Hypothalamus (tissue), 51 donors: Measurements from ENCODE around the gene HSPB9.

Experiments used
- DNase-seq, 51 donors: peaks; one replicate each; lab custom pipeline; 2025; lab: John Stamatoyannopoulos, UW

HSPB9 gene

GRCh38 chr17:42118126-42118510, 4.5 kb upstream of the HSPB9 start:
- DNase-seq: no peak

DNA sequence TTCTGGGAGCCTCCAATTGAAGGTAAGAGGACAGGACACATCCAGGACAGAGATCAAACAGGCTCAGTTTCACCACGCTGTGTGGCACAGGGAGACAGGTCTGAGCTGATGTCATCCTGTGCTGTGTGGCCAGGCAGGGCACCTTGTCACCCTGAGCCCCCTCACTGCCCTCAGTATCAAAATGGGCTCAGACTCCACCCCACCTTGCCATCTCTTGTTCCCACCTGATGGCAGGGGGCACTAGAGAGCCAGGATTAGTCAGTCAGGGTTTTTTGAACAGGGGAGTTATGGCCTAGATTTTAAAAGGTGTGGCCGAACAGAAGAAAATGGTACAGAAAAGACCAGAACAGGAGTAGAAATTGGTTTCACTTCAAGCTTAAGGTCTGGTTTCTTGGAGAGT, 4.1 kb upstream of the HSPB9 start:
- no peak for DNase-seq

DNA sequence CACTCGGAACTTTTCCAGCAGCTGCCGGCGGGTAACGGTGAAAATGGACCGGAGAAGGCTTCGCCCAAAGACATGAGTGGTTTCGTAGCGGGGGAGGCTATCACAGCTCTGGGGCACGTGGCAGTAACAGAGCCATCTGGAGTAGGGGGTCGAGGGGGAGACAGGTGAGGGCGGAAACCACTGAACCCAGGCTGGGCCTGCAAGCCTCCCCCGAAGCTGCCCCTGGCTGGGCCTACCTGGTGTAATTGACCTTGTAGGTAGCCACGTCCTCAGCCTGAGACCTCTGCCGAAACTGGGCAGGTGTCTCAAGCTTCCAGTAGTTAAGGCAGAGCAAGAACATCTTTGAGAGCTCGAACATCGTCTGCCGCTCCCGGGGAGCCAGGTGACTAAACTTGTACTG, 3.3 kb upstream of the HSPB9 start:
- no peak for DNase-seq

GRCh38 chr17:42120161-42120769, 2.3 kb upstream of the HSPB9 start:
- no peak for DNase-seq

DNA sequence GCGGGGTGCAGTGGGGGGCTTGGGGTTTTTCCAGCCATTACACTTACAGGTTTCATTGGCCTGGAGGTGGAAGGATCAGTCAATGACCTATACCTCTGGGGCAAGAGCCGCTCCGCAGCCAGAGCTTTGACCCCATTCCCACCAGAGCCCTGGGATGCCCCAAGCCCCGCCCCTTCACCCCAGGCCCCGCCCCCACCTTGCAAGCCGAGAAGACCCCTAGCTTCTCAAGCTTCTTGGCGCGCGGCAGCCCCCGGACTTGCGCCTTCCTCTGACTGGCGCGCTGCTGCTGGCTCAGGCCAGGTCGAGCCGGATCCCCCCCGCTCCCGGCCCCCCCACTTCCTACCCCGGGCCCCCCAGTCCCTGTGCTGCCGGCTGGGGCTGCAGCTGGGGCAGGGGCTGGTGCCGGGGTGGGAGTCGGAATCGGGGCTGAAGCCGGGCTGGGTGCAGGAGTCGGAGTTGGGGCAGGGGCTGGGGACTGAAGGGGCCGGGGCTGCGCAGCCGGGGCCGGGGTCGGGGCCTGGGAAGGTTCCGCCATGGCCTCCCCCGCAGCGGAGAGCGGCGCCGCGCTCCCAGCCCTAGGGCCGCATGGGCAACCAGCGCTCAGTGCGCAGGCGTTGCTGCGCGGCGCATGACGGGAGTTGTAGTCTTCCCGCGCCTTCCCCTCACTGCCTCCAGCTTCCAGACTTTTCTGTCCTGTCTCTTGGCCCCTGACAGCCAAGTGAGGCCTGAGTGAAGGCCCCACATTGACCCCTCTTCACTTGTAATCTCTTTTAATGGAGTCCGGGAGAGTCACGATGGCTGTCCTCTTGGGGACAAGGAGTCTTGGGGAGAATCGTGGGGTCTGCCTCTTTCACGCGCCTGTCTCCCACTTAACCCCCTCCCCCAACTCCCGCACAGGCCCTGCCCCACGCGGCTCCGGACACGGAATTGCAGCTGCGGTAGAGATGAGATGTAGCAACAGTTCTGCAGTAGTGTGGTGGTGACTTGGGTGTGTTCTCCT, 1.5 kb upstream of the HSPB9 start, which contains the start of gene KAT2A:
KAT2A (minus strand) TSS at position 598 of the 1,000 bp plus-strand sequence; CDS start at position 535, 63 bp downstream.
- peak; percentile 20 to 87 (median 73) for DNase-seq

DNA sequence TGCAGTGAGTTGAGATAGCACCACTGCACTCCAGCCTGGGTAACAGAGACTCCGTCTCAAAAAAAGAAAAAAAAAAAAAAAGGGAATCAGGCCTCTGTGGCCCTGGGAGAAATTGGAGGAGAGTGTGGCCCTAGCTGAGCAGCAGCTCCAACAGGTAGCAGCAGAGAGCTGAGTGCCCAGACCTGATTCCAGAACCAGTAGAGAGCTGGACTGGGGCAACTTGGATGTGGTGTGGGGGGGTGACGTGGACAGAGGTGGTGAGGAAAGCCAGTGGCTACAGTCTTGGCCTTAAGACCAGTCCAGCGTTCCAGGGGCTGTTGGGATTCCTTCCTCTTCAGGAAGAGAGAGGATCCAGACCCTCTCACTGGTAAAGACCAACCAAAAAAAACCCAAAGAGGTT, 1.7 kb downstream of the HSPB9 start:
- no peak for DNase-seq

GRCh38 chr17:42125565-42125964, 3.0 kb downstream of the HSPB9 start:
- no peak for DNase-seq

DNA sequence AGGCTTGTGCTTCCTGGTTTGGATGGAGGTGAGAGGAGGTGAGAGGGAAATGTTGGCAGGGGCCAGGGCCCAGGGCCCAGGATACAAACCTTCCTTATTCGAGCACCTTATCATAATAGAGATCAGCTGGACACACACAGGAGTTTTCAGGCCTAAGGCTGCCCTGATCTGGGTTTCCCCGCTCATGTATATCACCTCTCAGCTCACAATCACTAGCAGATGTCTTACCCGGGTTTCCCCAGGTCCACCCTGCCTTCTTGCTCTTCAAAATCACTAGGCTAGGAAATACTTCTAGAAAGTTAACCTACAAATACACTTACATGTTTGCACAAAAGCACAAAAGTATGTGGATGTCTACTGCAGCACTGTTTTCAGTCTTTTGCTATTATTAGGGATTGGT, 4.2 kb downstream of the HSPB9 start:
- no peak for DNase-seq

- DNase-seq: no peak
These were observed 4.8 kb downstream of the HSPB9 start for GRCh38 chr17:42127414-42127813.

- peak in 11 of 51 donors; percentile 9 to 56 (median 29) for DNase-seq
These were observed 6.7 kb downstream of the HSPB9 start for GRCh38 chr17:42129109-42129837.

GRCh38 chr17:42130310-42130936, 7.8 kb downstream of the HSPB9 start:
- DNase-seq: no peak

GRCh38 chr17:42131232-42131631, 8.6 kb downstream of the HSPB9 start:
- DNase-seq: no peak

DNA sequence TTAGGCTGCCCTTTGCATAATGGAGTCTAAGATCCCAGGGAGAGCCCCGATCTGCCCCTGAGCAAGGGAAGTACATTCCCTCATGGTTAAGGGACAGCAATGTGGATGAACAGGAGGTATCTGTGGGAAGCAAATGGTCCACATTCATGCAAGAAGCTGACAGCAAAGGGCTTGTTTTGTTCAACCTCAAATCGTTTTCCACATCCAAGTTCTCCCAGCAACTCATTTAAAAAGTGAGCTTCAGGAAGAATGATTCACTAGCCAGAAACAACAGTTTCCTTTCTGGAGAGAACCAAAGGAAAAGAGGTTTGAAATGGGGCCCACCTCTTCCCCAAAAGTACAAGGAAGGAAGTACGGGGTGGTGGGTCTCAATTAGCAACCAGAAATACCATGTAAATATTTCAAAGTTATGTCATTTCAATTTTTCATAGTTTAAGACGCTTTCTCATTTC, 9.4 kb downstream of the HSPB9 start:
- no peak for DNase-seq

DNA sequence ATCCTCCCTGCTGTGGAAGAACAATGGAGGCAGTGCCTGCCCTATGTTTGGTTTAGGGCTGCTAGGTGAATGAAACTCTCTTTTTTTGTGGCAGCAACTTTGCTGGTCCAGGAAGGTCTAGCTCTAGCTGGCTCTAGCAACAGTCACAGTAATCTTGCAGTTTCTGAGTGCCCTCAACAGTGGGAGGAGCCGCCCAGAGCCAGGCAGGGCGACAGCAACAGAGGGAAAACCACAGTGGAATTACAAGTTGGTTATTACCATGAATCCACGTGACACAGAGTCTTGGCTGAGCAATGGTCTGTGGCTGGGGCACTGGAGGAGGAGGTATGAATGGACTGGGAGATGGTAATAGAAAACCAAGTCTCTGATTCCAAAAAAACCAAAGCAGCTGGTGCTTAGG, 10.3 kb downstream of the HSPB9 start:
- DNase-seq: peak in 41 of 51 donors; percentile 5 to 83 (median 55)

GRCh38 chr17:42133461-42134041, 10.9 kb downstream of the HSPB9 start:
- DNase-seq: peak in 1 of 51 donors; percentile 25

DNA sequence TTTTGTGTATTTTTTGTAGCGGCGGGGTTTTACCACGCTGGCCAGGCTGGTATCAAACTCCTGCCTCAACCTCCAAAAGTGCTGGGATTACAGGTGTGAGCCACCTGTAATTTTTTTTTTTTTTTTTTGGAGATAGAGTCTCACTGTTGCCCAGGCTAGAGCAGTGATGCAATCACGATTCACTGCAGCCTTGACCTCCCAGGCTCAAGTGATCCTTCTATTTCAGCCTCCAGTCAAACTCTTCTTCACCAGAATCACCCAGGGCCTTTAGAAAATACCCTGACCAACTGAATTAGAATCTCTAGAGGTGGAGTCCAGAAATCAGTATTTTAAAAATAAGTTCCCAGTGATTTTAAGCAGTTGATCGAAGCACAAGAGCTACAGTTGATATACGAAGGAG, 12.5 kb downstream of the HSPB9 start:
- no peak for DNase-seq

DNA sequence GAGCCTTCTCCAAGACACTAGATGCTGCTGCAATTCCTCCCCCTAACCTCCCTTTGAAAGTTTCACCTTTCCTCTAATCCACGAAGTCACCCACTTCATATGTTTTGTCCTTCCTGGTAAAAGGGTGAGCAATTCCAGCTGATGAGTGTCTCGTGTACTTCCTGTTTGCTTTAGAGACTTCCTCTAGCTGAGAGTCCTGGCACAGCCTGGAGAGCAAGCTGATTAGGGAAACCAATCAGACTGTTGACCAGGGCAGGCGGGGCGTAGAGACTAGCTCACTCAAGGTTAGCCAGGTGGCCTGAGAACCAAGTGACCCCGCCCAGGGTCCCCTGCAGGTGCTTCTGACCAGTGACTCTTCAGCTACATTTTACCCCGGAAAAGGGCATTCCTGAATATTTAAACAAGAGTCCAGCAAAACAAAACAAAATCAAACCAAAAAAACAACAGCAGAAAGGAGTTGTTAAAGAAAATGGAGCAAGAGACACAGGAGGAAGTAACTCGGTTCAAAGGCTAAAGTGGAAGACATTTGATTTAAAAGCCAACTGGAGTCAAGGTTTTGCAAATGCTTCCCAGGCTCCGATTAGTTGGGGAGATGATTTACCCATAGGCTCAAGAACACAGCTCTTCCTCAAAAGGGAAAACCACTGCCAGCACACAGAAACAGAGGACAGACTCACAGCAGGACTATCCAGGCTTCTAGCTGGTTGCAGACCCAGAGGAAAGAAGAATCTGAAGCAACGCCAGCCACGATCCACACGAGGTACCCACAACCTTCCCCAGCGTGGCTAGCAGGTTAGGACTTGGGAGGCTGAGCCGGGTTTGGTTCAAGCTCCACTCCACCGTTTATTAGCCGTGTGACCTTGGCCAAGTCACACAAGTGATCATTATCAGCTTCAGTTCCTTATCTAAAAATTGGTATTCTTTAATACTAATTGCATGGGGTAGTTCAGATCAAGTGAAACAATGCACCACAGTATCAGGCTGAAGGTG, 13.4 kb downstream of the HSPB9 start:
- DNase-seq: peak in 2 of 51 donors; percentile 12 to 15

GRCh38 chr17:42136654-42137051, 14.0 kb downstream of the HSPB9 start:
- DNase-seq: no peak
